DND-41 (cell line): Measurements from ENCODE around the gene PDE1C.
A peak's percentile ranks its signal among the peaks of the same experiment; 100 is the strongest.

ENCODE experiments used
- ATAC-seq: fragments of 200-7000 bp; cut with Tn5 transposase; 3 replicates; pipeline ENCODE4 v1.9.1; 2021; ENCODE audit warnings: low read depth; ENCODE audit not compliant: insufficient read depth
- DNase-seq: peaks from one replicate; pipeline ENCODE4 v3.0.0-alpha.2; 2020
- H2AFZ ChIP-seq: 2 replicates; pipeline ENCODE4 v1.6.0; 2012; ENCODE audit warnings: low read depth, low read length
- H3K27ac ChIP-seq: 2 replicates; pipeline ENCODE4 v1.5.1; 2012; ENCODE audit warnings: low read length, inconsistent platforms
- H3K27me3 ChIP-seq: fragments of 200-600 bp; sonication (generic); 2 replicates; pipeline ENCODE4 v1.6.0; 2012; ENCODE audit warnings: low read length, mild to moderate bottlenecking, inconsistent platforms; ENCODE audit not compliant: insufficient read depth, poor library complexity
- H3K36me3 ChIP-seq: 2 replicates; pipeline ENCODE4 v1.5.1; 2012; ENCODE audit warnings: low read length, inconsistent platforms; ENCODE audit not compliant: insufficient read depth
- H3K4me1 ChIP-seq: 2 replicates; pipeline ENCODE4 v1.5.1; 2012; ENCODE audit warnings: mild to moderate bottlenecking, low read length; ENCODE audit not compliant: insufficient read depth
- H3K4me2 ChIP-seq: 2 replicates; pipeline ENCODE4 v1.6.0; 2012; ENCODE audit warnings: mild to moderate bottlenecking, moderate library complexity, low read length, inconsistent platforms; ENCODE audit not compliant: insufficient read depth
- H3K4me3 ChIP-seq, 2 experiments: fragments of 200-600 bp in 1 of 2; shearing (Covaris generic) in 1 of 2; 2 replicates each; pipeline ENCODE4 v1.5.1; 2012 to 2016; ENCODE audit warnings: inconsistent platforms in 2 of 2, low read length in 2 of 2, mild to moderate bottlenecking in 2 of 2, low read depth in 1 of 2, moderate library complexity in 1 of 2
- H3K79me2 ChIP-seq: 2 replicates; pipeline ENCODE4 v1.6.0; 2012; ENCODE audit warnings: low read length, inconsistent platforms; ENCODE audit not compliant: insufficient read depth
- H3K9ac ChIP-seq: 2 replicates; pipeline ENCODE4 v1.6.0; 2012; ENCODE audit warnings: low read depth, mild to moderate bottlenecking, inconsistent platforms, low read length, moderate library complexity
- H3K9me3 ChIP-seq: 2 replicates; pipeline ENCODE4 v1.5.1; 2012; ENCODE audit warnings: low read length, moderate library complexity, mild to moderate bottlenecking, inconsistent platforms; ENCODE audit not compliant: insufficient read depth, severe bottlenecking
- H4K20me1 ChIP-seq: 2 replicates; pipeline ENCODE4 v1.6.0; 2012; ENCODE audit warnings: low read length; ENCODE audit not compliant: insufficient read depth
- CTCF ChIP-seq: IDR thresholded peaks from 2 replicates; pipeline ENCODE4 v1.5.1; 2012; ENCODE audit warnings: borderline replicate concordance, low read length, moderate library complexity, mild to moderate bottlenecking; ENCODE audit not compliant: poor library complexity, severe bottlenecking; ENCODE audit errors: extremely low read depth
- EZH2 ChIP-seq: IDR thresholded peaks from 3 replicates; pipeline ENCODE4 v1.6.1; 2012; ENCODE audit warnings: borderline replicate concordance, low read depth, mild to moderate bottlenecking, moderate library complexity, low read length, inconsistent platforms; ENCODE audit not compliant: severe bottlenecking

PDE1C gene

GRCh38 chr7:31747553-31747952 lies 322.7 kb downstream of the PDE1C start:
- Histone ChIP-seq H2AFZ (no peak overlapping the region), H3K9ac (no peak overlapping the region), H3K27ac (no peak overlapping the region), H3K36me3 (no peaks in the 10 kb centered on the region), H3K79me2 (no peaks in the 10 kb centered on the region), H3K9me3 (no peaks in the 10 kb centered on the region), H3K4me2 (no peak overlapping the region), H3K4me1 (no peaks in the 10 kb centered on the region), H3K27me3 (peaks cover 5% of the 10 kb centered on the region), H3K4me3 (no peak overlapping the region), H4K20me1 (no peaks in the 10 kb centered on the region)
- TF ChIP-seq EZH2 (no peak), CTCF (no peak)
- DNase-seq: no peak
- ATAC-seq: no peak

GRCh38 chr7:31744294-31744874 lies 325.8 kb downstream of the PDE1C start:
- H3K79me2 ChIP-seq: no peaks in the 10 kb centered on the region
- no peak overlapping the region for H3K4me3 ChIP-seq
- no peaks in the 10 kb centered on the region for H3K4me1 ChIP-seq
- peak; percentile 45 for TF ChIP-seq EZH2
- peak; percentile 90 for TF ChIP-seq CTCF
- no peak overlapping the region for H3K27ac ChIP-seq
- DNase-seq (peak; percentile 57), ATAC-seq (peak; percentile 80; the same call in 2 of the 3 replicates)
- H3K36me3 ChIP-seq: no peaks in the 10 kb centered on the region
- no peaks in the 10 kb centered on the region for H4K20me1 ChIP-seq
- peaks cover 10% of the 10 kb centered on the region for H3K27me3 ChIP-seq
- no peak overlapping the region for H2AFZ ChIP-seq
- H3K9ac ChIP-seq: no peak overlapping the region
- no peak overlapping the region for H3K4me2 ChIP-seq
- no peaks in the 10 kb centered on the region for H3K9me3 ChIP-seq

GRCh38 chr7:31741852-31742251 lies 328.4 kb downstream of the PDE1C start:
- H2AFZ ChIP-seq: no peak overlapping the region
- ATAC-seq: no peak
- no peaks in the 10 kb centered on the region for H3K79me2 ChIP-seq
- no peak overlapping the region for H3K9ac ChIP-seq
- TF ChIP-seq EZH2 (no peak), CTCF (no peak)
- H3K4me1 ChIP-seq: no peaks in the 10 kb centered on the region
- H3K9me3 ChIP-seq: no peaks in the 10 kb centered on the region
- no peaks in the 10 kb centered on the region for H4K20me1 ChIP-seq
- H3K27me3 ChIP-seq: peaks cover 10% of the 10 kb centered on the region
- H3K4me3 ChIP-seq: no peak overlapping the region
- DNase-seq: no peak
- no peak overlapping the region for H3K4me2 ChIP-seq
- no peaks in the 10 kb centered on the region for H3K36me3 ChIP-seq
- no peak overlapping the region for H3K27ac ChIP-seq
